ENCODE data around the gene STAT6.
A peak's percentile ranks its signal among the peaks of the same experiment; 100 is the strongest.
"Not testable (repeated sequence)": the region's sequence is repeated elsewhere in the genome, so short reads cannot be mapped to it uniquely, and the experiment has no call there.

The STAT6 gene

DNA sequence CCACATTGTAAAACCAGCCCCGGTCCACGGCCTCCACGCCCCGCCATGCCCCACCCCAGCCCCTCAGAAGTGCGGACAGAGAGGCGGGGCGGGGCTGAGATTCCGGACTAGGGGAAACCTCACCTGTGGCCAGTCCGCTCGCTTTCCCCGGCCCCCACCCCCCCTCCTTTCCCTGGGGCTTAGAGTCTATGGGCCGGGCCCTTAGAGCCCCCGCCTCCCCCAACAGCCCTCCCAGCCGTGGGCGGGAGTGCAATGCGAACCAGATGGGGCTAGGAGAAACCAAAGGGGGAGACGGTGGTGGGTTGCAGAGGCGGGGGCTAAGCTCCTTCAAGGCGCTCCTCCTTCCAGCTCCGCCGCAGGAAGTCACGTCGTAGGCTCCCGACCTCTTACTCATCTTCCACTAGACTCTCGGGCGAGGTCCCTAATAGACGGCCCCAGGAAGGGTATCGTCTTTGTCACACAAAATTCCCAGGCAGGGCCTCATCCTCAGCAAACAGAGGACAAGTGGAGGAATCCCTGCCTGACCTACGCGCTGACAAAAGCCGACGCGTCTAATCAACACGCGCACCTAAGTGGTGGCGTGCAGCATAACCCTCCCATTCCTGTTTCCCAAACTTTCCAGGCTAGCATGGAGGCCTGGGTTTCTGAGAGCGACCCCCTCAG, 23.3 kb downstream of the STAT6 start:
- DNase-seq (ENCODE audit: low read depth in 2 of 2) = peak; percentile 69 to 80

DNA sequence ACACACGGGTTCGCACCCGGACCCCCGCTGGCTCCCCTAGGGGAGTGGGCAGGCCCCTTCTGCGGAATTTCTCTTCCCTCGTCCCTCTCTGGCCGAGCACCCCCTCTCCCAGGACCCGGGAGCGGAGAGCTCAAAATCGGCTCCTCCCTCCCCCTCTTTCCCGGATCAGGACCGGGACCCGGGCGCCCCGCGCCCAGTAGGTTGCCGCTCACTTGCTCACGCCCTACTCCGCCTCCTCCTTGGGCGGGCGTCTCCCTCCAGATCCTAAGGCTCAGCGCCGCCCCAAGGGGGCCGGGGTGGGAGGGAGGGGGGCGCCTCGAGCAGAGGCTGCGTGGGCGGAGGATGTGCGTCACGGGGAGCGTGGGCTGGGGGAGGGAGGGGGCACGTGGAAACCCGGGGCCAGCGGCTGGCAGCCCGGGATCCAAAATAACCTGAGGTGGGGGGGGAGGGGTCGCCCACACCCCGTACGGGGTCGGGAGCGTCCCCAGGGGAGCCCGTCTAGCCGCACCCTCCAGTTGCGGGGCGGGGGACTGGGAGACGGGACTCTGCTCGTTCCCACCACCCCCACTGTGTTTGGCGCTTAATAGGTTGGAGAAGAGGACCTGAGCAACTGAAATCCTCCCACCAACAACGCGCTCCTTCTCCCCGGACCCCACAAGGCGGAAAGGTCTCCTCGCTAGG, 24.0 kb downstream of the STAT6 start:
- DNase-seq (ENCODE audit: low read depth in 2 of 2) = peak; percentile 92 to 95

DNA sequence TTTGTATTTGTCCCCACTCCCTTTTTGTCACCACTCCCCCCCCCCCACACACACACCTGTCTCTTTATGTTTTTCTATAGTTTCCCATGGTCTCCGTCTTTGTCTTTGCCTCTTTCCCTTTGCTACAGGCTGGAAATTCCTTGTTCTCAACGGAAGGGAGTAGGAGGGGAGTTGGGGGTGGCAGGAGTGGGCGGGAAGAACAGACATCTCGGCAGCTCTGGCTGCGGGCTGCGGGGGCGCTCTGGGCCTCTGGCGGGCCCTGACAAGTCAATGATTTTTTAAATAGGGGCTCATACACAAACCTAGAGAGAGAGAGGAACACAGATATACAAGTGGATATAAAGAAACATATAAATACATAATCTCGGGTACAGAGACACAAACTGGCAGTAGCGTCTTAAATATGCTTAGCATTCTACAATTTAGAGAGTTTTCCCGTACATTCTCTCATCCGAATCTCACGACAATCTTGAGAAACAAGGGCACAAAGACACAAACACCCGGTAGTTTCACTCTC, 24.6 kb downstream of the STAT6 start:
- DNase-seq (ENCODE audit: low read depth in 2 of 2) = peak in 1 of 2 donors; percentile 37

DNA sequence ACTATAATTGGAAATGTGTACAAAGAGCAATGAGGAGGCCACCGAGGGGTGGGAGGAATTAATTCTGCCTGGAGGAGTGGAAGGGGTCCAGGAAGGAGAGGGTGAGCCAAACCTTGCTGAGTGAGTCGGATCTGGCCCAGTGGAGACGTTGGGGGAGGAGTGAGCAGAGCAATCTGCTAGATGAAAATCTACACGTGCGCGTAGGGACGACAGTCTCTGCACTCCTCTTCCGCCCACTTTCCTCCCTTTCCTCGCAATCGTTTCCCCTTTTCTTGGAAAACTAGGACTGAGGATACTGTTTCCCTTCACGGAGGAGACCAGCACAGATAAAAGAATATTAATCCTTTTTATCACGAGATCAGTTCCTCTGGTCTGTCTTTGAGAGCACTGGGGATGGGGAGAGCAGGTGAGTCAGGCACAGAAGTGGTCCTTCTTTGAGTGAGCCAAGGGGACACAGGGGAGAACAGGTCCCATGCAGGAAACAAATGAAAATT, 25.1 kb downstream of the STAT6 start:
- peak in 1 of 2 donors; percentile 43 for DNase-seq (ENCODE audit: low read depth in 2 of 2)

DNA sequence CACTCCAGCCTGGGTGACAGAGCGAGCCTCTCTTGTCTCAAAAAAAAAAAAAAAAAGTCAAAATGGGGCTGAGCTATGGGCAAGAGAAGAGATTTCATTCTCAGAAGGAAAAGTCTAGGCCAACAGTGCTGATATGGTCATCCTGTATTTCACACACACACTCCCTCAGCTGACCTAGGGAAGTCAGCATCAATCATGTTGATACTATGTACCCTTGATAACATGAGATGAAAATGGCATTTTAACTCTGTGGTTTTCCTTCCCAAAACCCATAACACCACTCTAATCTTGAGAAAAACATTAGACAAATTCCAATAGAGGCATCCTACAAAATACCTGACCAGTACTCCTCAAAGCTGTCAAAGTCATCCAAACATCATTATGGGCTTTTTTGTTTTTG, 30.3 kb downstream of the STAT6 start:
- no peak for DNase-seq (ENCODE audit: low read depth in 2 of 2)

DNA sequence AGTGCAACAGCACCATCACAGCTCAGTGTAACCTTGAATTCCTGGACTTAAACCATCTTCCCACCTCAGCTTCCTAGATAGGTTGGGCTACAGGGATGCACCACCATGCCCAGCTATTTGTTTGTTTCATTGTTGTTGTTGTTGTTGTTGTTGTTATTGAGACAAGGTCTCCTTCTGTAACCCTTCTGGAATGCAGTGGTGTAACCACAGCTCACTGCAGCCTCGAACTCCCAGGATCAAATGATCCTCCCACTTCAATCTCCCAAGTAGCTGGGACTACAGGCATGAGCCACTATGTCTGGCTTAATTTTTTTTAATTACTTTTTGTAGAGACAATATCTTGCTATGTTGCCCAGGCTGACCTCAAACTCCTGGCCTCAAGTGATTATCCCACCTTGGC, 31.3 kb downstream of the STAT6 start:
- no peak for DNase-seq (ENCODE audit: low read depth in 2 of 2)

DNA sequence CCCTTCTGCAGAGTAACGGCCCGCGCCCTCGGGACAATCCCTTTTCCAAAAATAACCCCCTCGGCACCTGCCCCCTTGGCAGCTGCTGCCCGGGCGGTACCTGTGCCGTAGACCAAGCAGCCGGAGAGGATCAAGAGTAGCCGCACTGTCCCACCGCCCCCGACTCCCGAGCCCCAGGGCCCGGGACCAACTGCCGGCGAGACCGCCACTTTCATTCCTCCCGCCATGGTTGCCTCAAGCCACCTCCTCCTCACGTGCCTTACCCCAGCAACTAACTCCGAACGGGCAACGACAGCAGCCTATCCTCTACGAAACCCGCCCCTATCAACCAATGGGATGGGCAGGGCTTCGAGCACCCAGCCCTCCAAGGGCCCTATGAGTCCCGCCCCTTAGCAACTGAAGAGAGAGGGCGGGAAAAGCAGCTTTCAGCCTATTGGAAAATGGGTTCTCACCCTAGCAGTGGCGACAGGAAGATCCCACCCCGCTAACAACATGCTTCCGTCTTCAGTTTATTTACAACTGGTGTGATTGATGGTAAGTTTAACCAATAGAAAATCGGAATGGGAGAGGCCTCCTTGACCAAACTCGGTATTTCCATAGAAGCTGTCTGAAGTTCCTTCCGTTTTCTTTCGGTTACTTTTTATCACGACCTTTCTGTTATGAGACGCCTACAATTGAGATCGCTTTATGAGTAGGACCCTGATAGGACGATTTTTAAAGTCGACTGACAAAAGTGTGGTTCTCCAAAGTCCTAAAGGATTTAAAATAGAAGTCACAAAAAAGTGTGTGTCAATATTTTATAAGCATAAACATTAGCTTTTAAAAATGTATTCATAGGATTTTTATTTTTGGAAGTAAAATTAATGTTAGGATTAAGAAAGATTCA, 32.4 kb downstream of the STAT6 start, which contains the start of gene NEMP1:
TSS of gene NEMP1 (minus strand) at position 273 of the 886 bp plus-strand sequence. CDS start at position 227, 46 bp downstream.
- DNase-seq (ENCODE audit: low read depth in 2 of 2) = peak; percentile 84 to 90

DNA sequence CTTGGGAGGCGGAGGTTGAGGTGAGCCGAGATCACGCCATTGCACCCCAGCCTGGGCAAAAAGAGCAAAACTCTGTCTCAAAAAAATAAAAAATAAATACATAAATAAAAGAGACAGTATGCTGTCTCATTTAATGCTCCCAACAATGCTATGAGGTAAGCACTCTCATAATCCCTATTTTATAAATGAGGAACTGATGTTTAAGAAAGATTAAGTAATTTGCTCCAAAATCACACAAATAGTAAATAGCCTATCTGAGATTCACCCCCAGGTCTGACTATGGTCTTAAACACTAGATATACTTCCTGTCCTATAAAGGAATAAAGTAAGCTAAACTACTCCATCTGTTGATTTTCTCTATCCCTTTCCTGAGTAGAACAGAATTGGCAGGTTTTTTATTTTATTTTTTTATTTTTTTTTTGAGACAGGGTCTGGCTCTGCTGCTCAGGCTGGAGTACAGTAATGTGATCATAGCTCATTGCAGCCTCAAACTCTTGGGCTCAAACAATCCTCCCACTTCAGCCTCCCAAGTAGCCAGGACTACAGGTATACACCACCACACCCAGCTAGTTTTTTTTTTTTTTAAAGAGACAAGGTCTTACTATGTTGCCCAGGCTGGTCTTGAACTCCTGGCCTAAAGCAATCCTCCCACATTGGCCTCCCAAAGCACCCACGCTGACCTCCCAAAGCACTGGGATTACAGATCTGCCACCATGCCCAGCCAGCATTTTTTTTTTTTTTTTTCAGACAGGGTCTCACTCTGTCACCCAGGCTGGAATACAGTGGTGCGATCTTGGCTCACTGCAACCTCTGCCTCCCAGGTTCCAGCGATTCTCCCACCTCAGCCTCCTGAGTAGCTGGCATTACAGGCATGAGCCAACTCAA, 37.4 kb downstream of the STAT6 start:
- not testable (repeated sequence) for DNase-seq (ENCODE audit: low read depth in 2 of 2)

DNA sequence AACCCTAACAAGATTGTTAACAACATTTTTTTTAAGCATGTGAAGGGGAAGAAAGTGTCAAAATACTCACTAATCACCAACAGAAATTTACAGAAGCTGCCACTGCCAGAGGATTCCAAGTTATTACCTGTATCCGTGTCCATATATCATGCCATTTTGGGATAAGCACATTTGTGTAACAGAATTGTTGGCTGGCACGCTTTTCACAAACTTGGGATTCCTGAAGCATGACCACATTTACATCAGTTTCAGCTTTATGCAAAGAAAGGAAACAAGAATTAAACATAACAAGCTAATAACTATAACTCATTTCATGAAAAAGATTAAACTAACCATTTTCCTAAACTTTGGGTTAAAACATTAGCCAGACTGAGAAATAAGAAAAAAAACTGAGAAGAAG, 38.5 kb downstream of the STAT6 start:
- DNase-seq (ENCODE audit: low read depth in 2 of 2) = no peak

DNA sequence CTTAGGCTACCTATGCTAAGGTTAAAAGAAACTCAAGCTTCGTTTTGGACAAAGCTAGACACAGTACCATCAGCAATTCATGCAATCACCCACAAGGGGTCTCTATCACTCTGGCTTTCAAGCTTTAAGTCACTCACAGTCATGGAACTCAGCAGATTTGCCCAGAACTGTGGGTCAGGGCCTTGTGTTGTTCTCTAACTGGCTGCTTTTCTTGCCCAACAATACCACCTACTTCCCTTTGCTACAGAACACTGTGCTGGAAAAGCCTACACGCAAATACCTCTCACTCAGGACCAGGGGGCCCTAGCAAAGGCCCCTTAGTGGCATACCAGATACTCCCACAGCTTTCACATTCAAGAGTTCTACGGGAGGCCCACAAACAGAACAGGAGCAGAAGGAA, 41.6 kb downstream of the STAT6 start:
- no peak for DNase-seq (ENCODE audit: low read depth in 2 of 2)

DNA sequence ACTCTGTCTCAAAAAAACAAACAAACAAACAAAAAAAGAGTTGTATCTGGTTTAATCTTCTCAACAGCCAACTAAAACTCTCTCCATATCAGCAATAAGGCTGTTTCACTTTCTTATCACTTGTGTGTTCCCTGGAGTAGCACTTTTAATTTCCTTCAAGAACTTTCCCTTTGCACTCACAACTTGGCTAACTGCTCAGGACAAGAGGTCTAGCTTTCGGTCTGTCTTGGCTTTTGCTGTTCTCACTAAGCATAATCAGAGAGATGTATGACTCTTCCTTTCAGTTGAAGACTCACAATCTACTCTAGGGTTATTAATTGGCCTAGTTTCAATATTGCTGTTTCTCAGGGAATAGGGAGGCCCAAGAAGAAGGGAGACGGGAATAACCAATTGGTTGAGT, 44.9 kb downstream of the STAT6 start:
- DNase-seq (ENCODE audit: low read depth in 2 of 2) = no peak

DNA sequence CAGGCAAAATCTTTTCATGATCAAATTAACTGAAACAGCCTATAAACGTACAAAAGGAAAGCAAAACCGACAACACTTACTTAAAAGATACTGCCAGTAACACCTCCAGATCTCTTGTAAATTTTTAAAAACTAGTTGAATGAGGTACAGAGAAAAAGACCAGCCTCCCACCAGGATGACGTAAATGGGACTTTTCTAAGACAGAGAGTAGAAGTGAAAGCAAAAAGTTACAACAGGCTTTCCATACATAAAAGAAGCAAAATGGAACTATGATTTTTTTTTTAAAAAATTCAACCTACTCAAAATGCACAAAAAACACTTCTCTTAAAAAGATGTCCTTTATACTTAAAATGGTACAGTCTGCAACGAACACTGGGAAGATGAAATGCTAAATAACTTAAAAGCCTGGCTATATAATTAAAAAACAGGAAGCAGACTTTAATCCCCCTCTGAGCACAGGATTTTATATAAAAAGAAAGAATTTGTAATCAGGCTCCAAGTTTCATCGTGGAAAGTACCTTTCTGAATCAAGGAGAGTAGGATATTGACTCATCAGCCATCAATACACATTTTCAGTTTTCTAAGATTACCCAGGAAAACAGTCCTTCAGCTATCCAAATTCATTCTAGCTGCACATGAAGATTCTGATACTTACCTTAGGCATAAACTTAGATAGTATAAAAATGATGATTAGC, 47.0 kb downstream of the STAT6 start:
- DNase-seq (ENCODE audit: low read depth in 2 of 2) = peak in 1 of 2 donors; percentile 35

DNA sequence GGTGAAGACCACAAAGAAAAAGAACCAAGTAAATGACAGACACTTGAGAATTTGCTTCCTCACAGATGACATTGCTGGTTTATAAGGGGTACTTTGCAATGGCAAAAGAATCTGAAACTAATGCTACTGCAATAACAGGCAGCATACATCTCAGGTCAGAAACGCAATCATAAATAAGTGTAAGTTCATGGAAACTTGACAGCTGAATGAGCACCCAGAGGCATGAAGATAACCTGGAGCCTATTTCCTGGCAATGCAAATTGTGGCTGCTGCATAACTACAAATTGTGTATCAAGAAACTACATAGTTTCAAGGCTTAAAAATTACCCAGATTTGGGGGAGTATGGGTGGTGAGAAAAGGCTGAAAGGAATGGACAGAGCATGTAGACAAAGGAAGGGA, 52.7 kb downstream of the STAT6 start:
- no peak for DNase-seq (ENCODE audit: low read depth in 2 of 2)

DNA sequence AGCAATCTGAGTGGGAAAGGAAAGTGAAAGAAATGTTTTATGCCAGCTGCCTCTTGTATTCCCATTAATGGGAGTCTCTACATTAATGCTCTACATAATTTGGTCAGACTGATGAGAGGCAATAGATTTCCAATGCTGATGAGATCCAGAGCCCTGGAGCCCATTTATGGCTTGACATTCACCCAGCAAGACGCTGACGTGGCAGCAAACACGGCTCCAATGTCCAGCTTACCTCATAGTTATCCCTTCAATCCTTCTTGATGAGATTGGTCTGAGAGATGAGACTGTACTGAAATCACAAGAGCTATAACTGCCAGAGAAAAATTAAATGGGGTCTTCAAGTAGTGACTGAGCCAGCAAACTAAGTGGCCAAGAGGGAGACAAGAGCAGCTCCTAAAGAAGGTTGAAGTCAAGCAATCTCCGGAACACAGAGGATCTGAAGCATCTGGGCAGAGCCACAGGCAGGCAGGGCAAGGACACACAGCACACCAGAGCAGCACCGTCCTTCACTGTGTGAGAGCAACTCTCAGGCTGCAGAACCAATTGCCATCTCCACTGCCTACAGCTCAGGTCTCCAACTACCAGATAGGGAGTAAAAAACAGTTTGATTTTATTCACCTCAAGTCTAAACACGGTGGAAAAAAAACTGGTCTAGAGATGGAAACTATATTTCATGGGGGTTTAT, 54.0 kb downstream of the STAT6 start:
- DNase-seq (ENCODE audit: low read depth in 2 of 2) = no peak

DNA sequence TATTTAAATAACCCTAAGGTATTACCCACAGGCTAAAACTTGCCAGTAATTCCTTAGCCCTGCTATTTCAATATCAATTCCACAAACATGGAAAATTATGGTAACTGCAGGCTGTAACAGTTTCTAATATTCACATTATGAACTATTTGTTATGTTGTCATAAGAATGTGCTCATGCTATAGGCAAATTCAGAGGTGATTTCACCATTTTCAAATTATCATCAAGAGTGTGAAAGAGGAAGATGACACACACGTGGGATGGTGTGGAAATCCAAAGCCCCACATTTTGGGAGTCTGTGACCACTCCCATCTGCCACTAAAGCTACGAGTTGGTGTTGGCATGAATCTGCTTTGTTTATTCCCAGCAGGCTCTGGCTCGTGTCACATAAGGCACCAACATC, 55.3 kb downstream of the STAT6 start:
- no peak for DNase-seq (ENCODE audit: low read depth in 2 of 2)

DNA sequence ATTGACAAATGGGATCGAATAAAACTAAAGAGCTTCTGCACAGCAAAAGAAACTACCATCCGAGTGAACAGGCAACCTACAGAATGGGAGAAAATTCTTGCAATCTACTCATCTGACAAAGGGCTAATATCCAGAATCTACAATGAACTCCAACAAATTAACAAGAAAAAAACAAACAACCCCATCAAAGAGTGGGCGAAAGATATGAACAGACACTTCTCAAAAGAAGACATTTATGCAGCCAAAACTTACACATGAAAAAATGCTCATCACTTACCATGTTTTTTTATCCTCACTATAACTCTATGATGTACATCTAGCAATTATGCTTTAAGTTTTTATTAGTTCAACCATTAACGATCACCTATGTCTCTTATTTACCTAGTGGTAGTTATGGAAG, 57.3 kb downstream of the STAT6 start:
- DNase-seq (ENCODE audit: low read depth in 2 of 2) = not testable (repeated sequence)

DNA sequence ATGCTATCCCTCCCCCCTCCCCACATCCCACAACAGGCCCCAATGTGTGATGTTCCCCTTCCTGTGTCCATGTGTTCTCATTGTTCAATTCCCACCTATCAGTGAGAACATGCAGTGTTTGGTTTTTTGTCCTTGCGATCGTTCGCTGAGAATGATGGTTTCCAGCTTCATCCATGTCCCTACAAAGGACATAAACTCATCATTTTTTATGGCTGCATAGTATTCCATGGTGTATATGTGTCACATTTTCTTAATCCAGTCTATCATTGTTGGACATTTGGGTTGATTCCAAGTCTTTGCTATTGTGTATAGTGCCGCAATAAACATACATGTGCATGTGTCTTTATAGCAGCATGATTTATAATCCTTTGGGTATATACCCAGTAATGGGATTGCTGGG, 58.0 kb downstream of the STAT6 start:
- DNase-seq (ENCODE audit: low read depth in 2 of 2) = not testable (repeated sequence)

DNA sequence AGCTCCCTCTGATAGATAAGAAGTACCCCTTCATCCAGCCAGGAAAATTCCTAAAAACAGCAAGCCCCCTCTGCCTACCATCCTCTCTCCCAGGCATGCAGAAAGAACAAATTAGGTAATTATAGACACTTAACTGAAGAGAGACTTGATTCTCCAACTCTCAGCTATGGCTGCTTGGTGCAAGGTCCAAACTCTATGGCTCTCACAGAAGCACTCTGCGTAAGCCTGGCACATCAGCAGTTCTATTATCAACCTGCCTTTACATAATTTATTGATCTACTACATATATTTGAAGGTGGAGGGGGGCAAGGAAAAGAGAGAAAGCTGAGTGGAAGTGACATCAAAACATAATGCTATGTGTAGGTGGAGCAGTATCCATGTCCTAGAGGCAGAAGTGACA, 60.2 kb downstream of the STAT6 start:
- DNase-seq (ENCODE audit: low read depth in 2 of 2) = no peak

DNA sequence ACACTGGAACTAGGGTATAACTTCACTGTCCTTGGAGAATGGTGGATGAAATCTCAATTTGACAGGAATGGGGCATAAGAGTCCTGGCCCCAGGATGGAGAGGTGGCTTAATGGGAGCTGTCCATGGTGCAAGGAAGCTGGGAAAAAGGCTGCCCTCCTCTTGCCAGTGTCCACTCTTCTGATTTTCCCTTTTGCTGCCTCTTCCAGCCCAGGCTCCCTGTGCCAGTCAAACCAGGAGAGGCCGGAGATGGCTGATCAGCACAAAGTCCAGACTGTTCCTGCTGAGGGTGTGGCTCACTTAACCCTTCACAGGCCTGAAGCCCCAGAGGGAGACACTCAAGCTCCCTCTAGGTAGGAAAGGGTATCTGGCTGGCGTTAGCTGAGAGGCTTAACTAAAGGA, 61.3 kb downstream of the STAT6 start, which contains the start of gene MYO1A:
TSS of gene MYO1A (minus strand) at position 240 of the 400 bp plus-strand sequence. CDS start 1,806 bp downstream, outside the sequence.
- DNase-seq (ENCODE audit: low read depth in 2 of 2) = no peak

DNA sequence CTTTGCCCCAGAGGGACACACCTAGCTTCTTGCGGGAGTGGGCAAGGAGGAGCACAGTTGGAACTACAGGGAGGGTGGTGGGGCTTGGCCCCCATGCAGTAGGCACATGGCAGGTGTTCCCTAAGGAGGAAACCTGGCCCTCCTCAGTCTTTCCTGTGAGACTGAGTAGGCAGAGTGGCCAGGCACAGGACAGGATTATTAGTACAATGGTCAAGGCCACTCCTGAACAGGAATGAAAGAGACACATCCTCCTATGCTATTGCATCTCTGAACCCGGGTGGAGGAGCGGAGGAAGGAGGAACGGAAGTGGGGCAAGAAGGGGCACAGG, 62.1 kb downstream of the STAT6 start:
- DNase-seq (ENCODE audit: low read depth in 2 of 2) = no peak
